NCI-H2171 treated with DMSO at 0.1 percent for 48 hours (cell line): ENCODE measurements around the gene FKBP5.
"Not testable (repeated sequence)": the region's sequence is repeated elsewhere in the genome, so short reads cannot be mapped to it uniquely, and the experiment has no call there.

ENCODE experiments used
- DNase-seq: peaks from one replicate; lab custom pipeline; 2025; lab: John Stamatoyannopoulos, UW

Gene FKBP5

DNA sequence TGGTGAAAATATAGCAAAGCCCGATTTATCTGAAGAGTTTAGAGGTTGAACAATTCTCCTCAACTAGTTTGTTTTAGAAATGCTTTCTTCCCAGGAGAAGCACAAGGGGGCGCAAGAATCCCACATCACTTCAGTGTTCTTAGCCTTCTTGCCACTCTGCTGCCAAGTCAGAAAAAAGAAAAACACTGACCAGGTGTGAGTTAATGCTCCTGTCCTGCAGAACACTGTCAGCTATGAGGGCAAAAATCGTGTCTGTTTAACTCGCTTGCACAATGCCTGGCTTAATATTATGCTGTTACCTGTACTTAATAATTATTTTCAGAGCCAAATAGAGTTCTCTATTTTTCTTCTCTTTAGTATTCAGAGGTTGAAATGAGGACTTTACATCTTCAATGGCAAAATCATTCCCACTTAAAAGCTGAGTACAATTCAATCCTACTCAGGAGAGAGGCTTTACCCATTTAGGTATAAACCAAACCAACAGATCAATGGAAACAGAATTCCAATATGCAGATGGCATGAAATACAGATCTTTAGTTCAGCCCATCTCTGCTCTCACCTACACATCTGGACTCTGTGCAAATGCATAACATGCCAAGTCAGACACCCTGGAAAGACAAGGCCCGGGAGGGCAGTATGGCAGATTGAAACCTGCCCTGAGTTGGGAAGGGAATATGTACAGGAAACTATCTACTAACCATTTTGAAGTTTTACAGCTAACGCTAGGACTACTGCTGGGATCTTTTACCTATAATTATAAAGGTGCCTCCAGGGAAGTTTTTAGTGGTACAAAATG, 104.6 kb downstream of the FKBP5 start:
- DNase-seq = peak; percentile 70

DNA sequence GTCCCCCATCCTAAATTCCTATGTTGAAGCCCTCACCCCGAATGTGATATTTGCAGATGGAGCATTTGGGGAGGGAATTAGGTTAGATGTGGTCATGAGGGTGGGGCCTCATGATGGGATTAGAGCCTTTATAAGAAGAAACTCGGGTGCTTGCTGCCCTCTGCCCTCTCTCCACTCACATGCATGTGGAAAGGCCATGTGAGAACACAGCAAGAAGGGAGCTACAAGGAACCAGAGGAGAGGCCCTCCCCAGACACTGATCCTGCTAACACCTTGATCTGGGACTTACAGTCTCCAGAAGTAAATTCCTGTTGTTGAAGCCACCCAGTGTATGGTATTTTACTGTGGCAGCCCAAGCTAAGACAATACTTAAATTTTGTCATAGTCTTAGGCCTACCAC, 106.4 kb downstream of the FKBP5 start:
- DNase-seq = no peak

DNA sequence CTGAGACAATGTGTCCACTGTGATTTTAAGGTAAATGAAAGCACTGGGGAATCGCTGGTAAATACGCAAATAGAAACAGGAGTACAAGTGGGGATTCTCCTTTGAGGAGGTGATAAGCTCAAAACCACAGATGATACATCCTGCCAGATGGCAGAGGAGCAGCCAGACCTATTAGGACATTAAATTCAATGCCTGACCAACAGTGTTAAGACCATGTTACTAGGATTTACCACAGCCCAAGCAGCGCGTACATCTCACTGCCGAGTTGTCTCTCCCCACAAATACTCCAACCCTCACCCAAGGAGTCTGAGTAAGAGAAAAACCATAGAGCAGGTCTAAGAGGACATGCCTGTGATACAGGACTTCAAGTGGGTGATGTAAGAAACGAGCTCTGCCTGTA, 107.1 kb downstream of the FKBP5 start:
- DNase-seq = no peak

DNA sequence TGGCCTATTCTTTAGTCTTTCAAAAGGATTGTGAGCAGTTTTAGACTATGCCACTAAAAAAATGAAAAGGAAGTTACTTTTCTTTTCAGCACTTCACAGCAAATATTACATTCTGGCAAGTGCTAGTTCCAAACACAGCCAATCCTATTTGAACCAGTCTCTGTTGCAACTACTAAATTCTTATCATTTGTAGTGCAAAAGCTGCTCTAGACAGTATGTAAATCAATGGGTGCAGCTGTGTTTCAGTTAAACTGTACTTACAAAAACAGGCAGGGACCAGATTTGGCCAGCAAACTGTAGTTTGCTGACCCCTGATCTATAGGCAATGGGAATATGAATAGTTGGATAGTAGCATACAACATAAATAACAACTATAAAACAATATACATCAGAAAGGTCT, 107.9 kb downstream of the FKBP5 start:
- no peak for DNase-seq

DNA sequence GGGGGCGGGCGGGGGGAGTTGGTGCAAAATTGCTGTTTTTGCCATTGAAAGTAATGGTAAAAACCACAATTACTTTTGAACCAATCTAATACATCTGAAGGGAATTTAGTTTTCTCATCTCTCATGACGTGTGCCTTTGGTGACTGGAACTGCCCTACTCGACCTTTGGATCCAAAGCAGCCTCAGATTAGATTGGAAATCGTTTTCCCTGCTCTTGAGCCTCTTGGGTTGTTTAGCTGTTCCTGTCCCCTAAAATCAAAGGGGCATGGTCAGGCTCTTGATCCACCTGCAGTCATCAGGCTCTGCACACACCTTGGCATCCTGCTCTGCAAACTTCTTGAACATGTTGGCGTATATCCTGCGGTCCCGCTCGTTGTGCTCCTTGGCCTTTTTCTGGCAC, 112.0 kb downstream of the FKBP5 start:
- DNase-seq = no peak

DNA sequence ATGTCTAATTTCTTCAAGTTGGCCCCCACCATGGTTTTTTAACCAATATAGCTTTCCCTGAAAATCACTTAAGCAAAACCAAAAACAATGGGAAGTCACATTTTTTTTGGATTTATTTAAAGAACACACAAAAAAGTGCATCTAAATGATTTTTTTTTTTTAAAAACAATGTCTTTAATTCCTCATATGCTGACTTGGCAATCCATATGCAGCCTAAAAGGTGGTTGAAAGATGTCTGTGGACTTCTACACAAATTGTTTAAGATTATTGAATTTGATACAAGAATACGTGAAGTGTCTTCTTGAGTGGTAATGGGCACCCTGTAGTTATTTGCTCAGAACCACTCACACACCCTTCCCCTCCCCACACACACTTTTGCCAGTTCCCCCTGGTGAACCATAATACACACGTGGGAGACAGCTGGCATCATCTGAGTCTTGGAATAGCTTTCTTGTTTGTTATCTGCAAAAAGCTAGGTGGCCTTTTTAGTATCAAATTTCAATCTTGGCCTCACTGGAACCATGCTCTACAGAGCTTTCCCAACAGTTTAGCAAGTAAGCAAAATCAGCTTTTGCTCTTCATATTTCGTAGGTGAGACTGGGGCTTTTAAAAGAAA, 115.1 kb downstream of the FKBP5 start:
- DNase-seq = peak; percentile 94

DNA sequence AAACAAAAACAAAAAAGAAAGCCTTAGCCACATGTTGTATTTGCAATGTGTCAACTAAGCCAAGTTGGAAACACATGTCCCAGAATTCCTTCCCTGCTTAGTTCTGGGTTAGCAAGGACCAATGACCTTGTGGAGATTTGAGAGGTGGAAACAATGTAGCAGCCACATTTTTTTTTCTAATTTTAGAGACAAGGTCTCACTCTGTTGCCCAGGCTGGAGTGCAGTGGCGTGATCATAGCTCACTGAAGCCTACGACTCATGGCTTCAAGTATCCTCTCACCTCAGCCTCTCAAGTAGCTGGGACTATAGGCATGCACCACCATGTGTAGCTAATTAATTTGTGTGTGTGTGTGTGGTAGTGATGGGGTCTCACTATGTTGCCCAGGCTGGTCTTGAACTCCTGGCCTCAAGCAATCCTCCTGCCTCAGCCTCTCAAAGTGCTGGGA, 117.8 kb downstream of the FKBP5 start:
- DNase-seq = not testable (repeated sequence)

DNA sequence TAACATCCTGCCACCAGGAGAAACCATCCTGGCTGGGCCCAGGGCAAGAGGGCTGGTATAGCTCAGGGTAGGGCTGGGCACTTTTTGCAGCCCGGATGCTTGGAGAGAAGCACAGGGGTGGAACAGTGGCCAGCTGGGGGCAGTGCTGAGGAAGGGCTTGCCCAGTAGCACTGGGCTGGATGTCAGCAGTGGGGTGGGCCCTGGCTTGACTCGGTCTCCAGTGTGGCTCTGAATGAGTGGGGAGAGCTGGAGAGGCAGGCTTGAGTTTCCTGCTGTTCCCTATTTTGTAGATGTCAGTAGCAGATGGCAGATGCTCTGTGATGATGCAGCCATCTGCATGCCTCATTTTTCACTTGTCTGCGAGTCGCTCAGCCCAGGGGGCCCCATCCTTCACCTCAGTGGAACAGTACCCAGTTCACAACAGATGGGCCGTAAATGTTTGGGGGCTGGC, 119.7 kb downstream of the FKBP5 start:
- peak; percentile 94 for DNase-seq

DNA sequence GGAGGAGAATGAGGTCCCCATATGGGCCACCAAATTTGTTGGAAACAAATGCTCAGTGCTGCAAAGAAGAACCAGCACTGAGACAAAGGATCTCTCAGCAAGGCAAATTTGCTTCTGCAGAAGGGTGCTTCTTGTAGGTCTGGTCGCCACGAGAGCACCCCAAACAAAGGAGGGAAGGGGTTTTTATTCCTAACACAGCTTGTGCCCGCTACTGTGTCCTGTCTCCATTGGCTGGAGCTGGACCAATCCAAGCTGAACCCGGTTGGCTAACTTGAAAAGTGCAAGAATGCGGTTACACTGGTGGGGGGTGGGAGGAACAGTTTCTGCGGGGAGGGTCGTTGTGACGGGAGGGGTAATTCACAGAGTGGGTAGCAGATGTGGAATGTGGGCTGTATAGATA, 121.9 kb downstream of the FKBP5 start:
- DNase-seq = no peak

DNA sequence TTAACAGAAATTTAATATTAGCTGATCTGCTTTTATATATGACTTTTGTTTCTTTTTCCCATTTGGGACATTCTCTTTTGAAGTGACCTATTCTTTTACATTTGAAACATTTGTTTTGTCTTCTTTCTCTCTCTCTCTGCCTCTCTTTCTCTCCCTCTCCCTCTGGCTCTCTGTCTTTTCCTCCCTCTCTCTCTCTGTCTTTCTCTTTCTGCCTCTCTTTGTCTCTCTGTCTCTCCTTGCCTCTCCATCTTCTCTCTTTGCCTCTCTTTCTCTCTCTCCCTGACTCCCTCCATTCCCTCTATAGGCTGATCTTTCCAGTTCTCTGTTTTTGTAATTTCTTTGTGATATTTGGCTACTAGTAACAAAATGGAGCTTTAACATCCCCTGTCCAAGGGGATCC, 124.0 kb downstream of the FKBP5 start:
- DNase-seq = no peak

DNA sequence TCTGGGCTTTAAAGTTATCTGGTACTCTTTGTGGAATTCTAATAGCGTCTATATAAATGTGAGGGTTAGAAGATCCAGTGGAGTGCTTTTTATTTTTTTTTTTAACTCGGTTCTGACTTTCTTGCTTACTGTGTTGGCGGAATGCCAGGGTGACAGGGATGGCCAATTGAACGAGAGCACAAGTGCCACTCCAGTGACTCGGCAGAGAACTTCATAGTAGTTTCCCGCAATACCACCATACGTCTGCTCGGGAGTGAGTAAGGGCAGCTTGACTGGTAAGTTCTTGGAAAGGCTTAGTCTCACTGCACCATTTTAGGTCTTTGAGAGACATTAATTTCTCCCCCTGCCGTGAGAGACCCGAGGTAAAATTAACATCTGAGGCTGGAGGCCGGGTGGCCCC, 126.7 kb downstream of the FKBP5 start:
- DNase-seq = peak; percentile 33

DNA sequence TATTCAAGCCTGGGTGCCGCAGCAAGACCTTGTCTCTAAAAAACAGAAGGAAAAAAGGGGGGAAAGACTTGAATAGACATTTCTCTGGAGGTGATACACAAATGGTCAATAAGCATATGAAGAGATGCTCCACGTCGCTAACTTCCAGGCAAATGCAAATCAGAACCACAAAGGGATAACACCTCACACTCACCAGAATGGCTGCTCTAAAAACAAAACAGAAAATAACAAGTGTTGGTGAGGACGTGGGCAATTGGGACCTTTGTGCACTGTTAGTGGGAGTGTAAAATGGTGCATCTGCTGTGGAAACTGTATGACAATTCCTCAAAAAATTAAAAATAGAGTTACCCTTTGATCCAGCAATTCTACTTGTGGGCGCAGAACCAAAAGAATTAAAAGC, 127.6 kb downstream of the FKBP5 start:
- DNase-seq = no peak

DNA sequence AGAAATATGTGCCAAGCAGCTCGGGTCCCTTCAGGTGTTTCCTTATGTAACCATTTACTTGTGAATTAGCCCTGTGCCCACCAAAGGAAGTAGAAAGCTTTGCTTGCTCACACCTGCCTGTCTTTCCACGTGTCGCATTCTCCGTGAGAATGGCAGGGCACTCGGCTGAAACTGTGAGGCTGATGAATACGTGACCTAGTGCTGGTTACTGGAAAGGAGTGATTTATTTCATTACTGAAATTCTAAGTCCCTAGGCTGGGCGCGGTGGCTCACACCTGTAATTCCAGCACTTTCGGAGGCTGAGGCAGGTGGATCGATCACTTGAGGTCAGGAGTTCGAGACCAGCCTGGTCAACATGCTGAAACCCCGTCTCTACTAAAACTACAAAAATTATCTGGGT, 130.1 kb downstream of the FKBP5 start:
- no peak for DNase-seq

DNA sequence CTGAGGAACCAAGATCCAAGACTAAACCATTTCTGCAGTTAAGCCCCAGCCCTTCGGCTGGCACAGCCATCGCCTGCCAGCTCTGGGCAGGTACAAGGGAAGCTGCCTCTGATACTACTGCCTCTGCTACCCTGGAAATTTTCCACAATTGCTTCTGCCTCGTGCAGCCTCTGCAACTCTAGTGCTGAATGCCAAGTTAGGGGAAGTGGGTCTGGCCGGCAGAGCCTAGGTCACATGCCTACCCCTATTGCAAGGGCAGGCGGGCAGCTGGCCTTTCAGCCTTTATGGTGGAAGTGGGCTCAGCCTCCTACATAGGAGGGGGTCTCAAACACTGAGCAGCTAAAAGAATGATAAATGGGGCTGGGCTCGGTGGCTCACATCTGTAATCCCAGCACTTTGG, 131.5 kb downstream of the FKBP5 start:
- no peak for DNase-seq

DNA sequence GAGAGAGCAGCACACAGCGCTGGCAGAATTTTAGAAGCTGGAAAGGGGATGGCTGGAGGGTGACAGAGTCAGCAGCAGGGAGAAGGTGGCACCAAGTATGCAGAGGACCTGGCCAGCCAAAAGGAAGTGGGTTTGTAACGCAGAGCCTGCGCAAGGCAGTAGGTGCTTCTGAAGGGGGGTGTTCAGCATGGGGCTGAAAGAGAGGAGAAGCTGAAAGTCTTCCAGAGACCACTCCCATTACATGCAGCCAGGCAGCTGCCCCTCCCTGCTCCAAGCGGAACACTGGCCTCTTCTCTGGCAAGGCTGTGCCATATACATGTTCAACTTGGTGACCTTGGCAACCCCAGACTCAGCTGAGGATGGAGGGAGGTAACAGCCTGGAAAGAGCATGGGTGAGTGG, 133.9 kb downstream of the FKBP5 start:
- no peak for DNase-seq

DNA sequence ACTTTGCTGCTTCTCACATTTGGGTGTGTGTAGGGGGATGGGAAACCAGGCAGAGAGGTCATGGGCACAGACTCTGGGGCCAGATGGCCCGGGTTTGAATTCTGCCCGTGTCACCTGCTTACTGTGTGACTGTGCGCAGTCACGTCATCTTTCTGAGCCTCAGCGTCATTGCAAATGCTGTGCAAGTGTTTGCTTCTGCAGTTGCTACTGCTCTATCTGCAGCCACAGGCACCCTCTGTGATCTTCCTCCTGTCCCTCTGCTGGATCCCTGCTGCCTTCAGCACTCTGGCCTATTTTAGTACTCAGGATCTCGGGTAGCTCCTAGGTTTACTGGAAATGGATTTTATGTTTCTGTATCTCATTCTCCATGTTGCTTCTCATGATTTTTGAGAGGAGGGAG, 135.4 kb downstream of the FKBP5 start:
- no peak for DNase-seq

DNA sequence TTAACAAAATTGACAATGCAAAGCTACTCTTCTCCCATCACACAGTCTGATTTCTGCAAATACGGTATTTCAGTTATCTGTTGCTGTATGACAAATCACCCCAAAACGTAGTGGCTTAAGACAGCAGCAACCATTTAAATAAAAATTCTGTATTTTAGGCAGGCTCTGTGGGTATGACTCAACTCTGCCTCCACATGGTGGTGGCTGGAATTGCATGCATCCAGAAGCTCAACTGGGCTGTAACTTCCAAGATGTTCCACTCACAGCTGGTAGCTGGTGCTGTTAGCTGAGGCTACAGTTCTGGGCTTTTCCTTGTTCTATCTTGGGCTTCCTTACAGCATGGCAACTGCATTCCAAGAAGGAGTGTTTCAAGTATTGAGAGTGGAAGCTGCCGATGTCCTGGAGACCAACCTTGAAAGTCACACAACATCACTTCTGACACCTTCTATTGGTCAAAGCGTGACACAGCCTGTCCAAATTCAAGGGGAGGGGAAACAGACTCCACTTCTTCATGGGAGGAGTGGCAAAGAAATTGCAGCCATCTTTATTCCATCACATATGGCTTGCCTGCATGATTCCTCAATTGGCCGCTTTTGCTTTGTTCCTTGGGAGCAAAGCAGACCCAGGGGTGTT, 136.3 kb downstream of the FKBP5 start:
- no peak for DNase-seq

DNA sequence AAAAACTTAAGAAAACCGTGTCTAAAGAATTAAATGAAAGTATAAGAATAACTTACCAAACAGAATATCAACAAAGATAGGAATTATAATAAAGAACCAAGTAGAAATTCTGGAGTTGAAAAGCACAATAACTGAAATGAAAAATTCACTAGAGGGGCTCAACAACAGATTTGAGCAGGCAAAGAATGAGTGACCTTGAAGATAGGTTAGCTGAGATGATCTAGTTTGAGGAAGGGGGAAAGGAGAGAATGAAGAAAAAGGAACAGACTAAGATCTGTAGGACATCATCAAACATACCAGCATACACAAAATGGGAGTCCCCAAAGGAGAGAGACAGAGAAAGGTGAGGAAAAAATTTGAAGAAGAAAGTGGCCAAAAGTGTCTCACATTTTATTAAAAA, 138.3 kb downstream of the FKBP5 start:
- no peak for DNase-seq

DNA sequence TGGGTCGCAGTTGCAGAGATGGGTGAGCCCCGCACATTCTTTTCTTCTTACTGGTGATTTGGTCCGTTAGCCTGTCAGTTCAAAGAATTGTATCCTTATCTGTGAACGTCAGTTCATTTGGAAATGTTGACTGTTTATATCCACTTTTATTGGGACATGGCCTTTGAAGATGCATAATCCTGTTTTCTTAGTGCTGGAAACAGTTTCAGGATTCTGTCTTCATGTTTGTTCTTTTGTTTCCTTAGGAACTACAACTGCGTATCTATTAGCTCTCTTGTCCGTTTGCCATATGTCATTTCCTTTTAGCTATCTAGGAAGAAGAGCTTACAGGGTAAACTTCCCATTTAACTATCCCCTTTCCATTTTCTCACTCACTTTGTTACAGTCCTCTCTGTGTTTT, 141.0 kb downstream of the FKBP5 start:
- DNase-seq = no peak

DNA sequence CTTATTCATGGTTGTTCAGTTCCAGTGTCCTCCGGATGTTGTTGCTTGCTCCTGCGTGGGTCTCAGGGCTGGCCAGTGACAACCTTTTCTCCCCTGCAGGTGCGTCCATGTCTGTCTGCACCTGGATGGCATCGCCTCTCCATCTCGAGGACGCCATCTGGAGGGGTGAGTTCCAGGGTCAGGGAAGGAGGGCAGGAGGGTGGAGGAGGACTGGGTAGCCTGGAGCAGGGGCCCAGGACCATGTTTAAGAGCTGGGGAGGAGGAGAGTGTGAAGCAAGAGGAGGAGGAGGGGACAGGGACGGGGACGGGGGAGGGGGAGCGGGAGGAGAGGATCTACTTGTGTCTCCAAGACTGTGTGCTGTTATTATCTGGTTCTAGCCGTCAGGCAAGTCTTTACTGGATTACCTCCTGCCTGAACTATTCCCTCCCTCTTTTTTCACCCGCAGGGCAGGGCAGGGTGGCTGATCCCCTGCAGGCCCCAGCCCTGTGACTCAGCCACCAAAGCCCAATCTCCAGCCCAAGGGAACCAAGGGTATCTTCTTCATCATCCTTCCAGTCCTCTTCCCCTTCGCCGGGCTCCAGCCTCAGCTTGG, 143.8 kb downstream of the FKBP5 start:
- no peak for DNase-seq

DNA sequence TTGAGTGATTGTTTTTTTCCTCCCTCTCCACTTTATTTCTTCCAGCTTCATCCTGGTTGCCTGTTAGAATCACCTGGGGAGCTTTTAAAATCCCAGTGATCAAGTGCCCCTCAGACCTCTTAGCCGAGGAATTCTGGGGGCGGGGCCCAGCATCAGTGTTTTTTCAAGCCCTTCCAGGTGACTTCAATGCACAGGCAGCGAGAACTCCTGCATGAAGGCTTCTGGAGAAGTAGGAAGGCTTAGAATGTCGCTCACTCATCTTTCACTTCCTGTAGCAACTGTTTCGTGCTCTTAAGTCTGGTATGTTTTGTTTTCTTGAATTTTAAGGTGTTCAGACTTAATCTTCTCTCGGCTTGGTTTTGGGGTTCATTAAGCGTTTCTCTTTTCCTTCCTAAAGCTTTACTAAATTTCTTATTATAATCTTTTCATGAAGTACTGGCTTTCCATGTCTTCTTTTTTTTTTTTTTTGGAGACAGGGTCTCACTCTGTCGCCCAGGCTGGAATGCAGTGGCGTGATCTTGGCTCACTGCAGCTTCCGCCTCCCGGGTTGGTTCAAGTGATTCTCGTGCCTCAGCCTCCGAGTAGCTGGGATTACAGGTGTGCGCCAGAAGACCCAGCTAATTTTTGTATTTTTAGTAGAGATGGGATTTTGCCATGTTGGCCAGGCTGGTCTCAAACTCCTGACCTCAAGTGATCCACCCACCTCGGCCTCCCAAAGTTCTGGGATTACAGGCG, 145.1 kb downstream of the FKBP5 start:
- no peak for DNase-seq

DNA sequence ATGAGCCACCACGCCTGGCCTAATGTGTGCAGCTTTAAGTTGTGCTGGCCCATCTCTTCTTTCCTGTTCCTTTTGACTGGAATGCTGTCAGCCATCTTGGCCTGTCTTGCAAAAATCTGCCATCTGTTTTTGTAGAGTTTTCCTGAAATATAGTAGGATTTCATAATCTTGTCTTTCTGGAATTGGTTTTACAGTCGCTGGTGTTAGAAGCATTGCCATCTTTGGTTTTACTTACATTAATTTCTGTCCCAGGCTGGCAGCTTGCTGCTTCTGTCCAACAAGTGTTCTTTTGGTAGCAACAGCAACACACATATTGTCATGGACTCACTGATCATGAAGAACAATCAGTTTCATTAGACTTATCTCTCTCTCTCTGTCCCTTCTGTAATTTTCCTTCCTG, 146.9 kb downstream of the FKBP5 start:
- no peak for DNase-seq
